ENCODE data around the gene LCAT. TPM values are rescaled to one million over a fixed set of nuclear protein-coding genes. Genes with fewer than 3 reads are reported as not detected.

The LCAT gene
- total RNA-seq, 1 experiment from 2014 or later = 17.8 TPM

GRCh38 chr16:67992661-67993206 lies 48.8 kb upstream of the LCAT start:
- H3K4me1 ChIP-seq (ENCODE audit: insufficient read depth, low read length) = no peaks in the 10 kb centered on the region
- no peak overlapping the region for H4K91ac ChIP-seq (ENCODE audit: insufficient read length, low read depth, low read length)
- WGBS (ENCODE audit: extremely low coverage, insufficient read length, low lambda C conversion rate) = no CpG with 5 or more reads among the region's 20 CpGs
- H3K23me2 ChIP-seq (ENCODE audit: insufficient read length, low read depth, low read length, poor library complexity, severe bottlenecking) = no peaks in the 10 kb centered on the region
- no peak overlapping the region for H3K56ac ChIP-seq (ENCODE audit: insufficient read length, low read depth, low read length)
- H4K5ac ChIP-seq (ENCODE audit: insufficient read length, low read depth, low read length) = no peak overlapping the region
- H2BK20ac ChIP-seq (ENCODE audit: low read depth, low read length, poor library complexity, severe bottlenecking) = no peak overlapping the region
- no peak overlapping the region for H3T11ph ChIP-seq (ENCODE audit: low read length)
- H2BK120ac ChIP-seq (ENCODE audit: low read depth, low read length, poor library complexity, severe bottlenecking) = no peak overlapping the region
- H3K14ac ChIP-seq (ENCODE audit: insufficient read depth, low read length) = no peak overlapping the region
- H2BK5ac ChIP-seq (ENCODE audit: insufficient read length, low read length) = no peak overlapping the region
- no peak overlapping the region for H3K9ac ChIP-seq (ENCODE audit: extremely low read depth, insufficient read length, low read length)
- Mint-ChIP-seq H3K27me3 (ENCODE audit: low read depth) (peaks cover 30% of the 10 kb centered on the region), H3K9me3 (no peaks in the 10 kb centered on the region), H3K4me3 (no peak overlapping the region), H3K27ac (no peak overlapping the region), H3K36me3 (ENCODE audit: insufficient read depth in 1 of 3, low read depth in 3 of 3) (no peaks in the 10 kb centered on the region; a peak in 1 of 7 replicates), H3K4me1 (0 out of 4 replicates have a peak, but pooled peaks cover 0 to 2% of the 10 kb centered on the region in 2 experiments)
- no peak overlapping the region for H2BK12ac ChIP-seq (ENCODE audit: insufficient read length, low read depth, low read length)
- H3K79me2 ChIP-seq (ENCODE audit: insufficient read depth, low read length) = no peaks in the 10 kb centered on the region
- no peak overlapping the region for H3K27ac ChIP-seq (ENCODE audit: insufficient read length, low read depth, low read length)
- H3K9me3 ChIP-seq (ENCODE audit: control insufficient read depth, low read depth, low read length) = no peaks in the 10 kb centered on the region
- H3K27me3 ChIP-seq (ENCODE audit: insufficient read depth, low read length) = no peaks in the 10 kb centered on the region
- DNase-seq = no peak
- no peak overlapping the region for H2BK15ac ChIP-seq (ENCODE audit: low read depth, low read length)
- H3K18ac ChIP-seq (ENCODE audit: insufficient read length, low read depth, low read length) = peak overlapping the region; percentile 27
- H3K79me1 ChIP-seq (ENCODE audit: insufficient read depth, low read depth, low read length, poor library complexity, severe bottlenecking) = no peaks in the 10 kb centered on the region
- no peak overlapping the region for H3K4me2 ChIP-seq (ENCODE audit: insufficient read depth, insufficient read length, low read length)
- H2AK5ac ChIP-seq (ENCODE audit: insufficient read length, low read length) = no peak overlapping the region
- H3K23ac ChIP-seq (ENCODE audit: insufficient read length, low read depth, low read length) = no peak overlapping the region
- H4K8ac ChIP-seq (replicated peaks; ENCODE audit: insufficient read length, low read depth, low read length) = no peak overlapping the region
- H2AFZ ChIP-seq (ENCODE audit: low read length) = no peak overlapping the region
- H3K4ac ChIP-seq (ENCODE audit: low read depth, low read length) = no peak overlapping the region
- H4K20me1 ChIP-seq (ENCODE audit: control insufficient read depth, insufficient read depth, insufficient read length) = no peaks in the 10 kb centered on the region
- no peak for TF ChIP-seq CTCF (conservative IDR thresholded peaks at IDR 0.05)

All from H9 (cell line).